NCI-H1105 treated with DMSO at 0.1 percent for 48 hours (cell line): ENCODE measurements around the gene IL4R.

Experiments used
- DNase-seq: peaks from one replicate; lab custom pipeline; 2025; lab: John Stamatoyannopoulos, UW

The IL4R gene

GRCh38 chr16:27315333-27316037 lies 1.7 kb downstream of the IL4R start:
- DNase-seq: no peak

GRCh38 chr16:27316038-27316680 lies 2.4 kb downstream of the IL4R start:
- DNase-seq: no peak

- no peak for DNase-seq
These were observed 3.5 kb downstream of the IL4R start for GRCh38 chr16:27317320-27317719.

- no peak for DNase-seq
These were observed 4.1 kb downstream of the IL4R start for GRCh38 chr16:27317738-27318391.

- no peak for DNase-seq
These were observed 4.8 kb downstream of the IL4R start for GRCh38 chr16:27318392-27319256.

GRCh38 chr16:27319257-27319965 lies 5.6 kb downstream of the IL4R start:
- no peak for DNase-seq

- no peak for DNase-seq
These were observed 6.7 kb downstream of the IL4R start for GRCh38 chr16:27320261-27321012.

- DNase-seq: no peak
These were observed 7.5 kb downstream of the IL4R start for GRCh38 chr16:27321013-27321915.

GRCh38 chr16:27322858-27323780 lies 9.3 kb downstream of the IL4R start:
- no peak for DNase-seq

- DNase-seq: no peak
These were observed 10.2 kb downstream of the IL4R start for GRCh38 chr16:27323781-27324561.

GRCh38 chr16:27324851-27325301 lies 11.1 kb downstream of the IL4R start:
- no peak for DNase-seq

GRCh38 chr16:27325736-27326135 lies 12.0 kb downstream of the IL4R start:
- DNase-seq: no peak

- no peak for DNase-seq
These were observed 12.5 kb downstream of the IL4R start for GRCh38 chr16:27326251-27326650.

GRCh38 chr16:27326738-27327585 lies 13.2 kb downstream of the IL4R start:
- no peak for DNase-seq

GRCh38 chr16:27327586-27327915 lies 13.8 kb downstream of the IL4R start:
- DNase-seq: no peak

- DNase-seq: no peak
These were observed 15.2 kb downstream of the IL4R start for GRCh38 chr16:27328937-27329336.
